ENCODE results near the gene ACTBL2. TPM values are rescaled to one million over a fixed set of nuclear protein-coding genes. Genes with fewer than 3 reads are reported as not detected.
"Not testable (repeated sequence)": the region's sequence is repeated elsewhere in the genome, so short reads cannot be mapped to it uniquely, and the experiment has no call there.

Gene ACTBL2
- total RNA-seq, 1 donor from 2014 or later: not detected

- Histone ChIP-seq H3K27me3 (no peaks in the 10 kb centered on the region), H3K9me3 (no peaks in the 10 kb centered on the region), H3K4me3 (no peak overlapping the region), H3K36me3 (no peaks in the 10 kb centered on the region), H3K27ac (no peak overlapping the region), H3K4me1 (no peaks in the 10 kb centered on the region)
- no peak for DNase-seq (ENCODE audit: extremely low spot score in 2 of 2)
- intact Hi-C loops (cut with DNase I): no loop called here
- TF ChIP-seq POLR2AphosphoS5 (IDR thresholded peaks at IDR 0.05; ENCODE audit: insufficient read depth in 1 of 2, low read depth in 1 of 2): no peak
These were observed 6.0 kb downstream of the ACTBL2 start for GRCh38 chr5:57476601-57477056.

GRCh38 chr5:57470339-57470738, 12.3 kb downstream of the ACTBL2 start:
- no peaks in the 10 kb centered on the region for H3K27me3 ChIP-seq
- intact Hi-C loops (cut with DNase I): no loop called here
- H3K36me3 ChIP-seq: no peaks in the 10 kb centered on the region
- H3K4me3 ChIP-seq: no peak overlapping the region
- DNase-seq (ENCODE audit: extremely low spot score in 2 of 2): no peak
- TF ChIP-seq, protein P1, sequence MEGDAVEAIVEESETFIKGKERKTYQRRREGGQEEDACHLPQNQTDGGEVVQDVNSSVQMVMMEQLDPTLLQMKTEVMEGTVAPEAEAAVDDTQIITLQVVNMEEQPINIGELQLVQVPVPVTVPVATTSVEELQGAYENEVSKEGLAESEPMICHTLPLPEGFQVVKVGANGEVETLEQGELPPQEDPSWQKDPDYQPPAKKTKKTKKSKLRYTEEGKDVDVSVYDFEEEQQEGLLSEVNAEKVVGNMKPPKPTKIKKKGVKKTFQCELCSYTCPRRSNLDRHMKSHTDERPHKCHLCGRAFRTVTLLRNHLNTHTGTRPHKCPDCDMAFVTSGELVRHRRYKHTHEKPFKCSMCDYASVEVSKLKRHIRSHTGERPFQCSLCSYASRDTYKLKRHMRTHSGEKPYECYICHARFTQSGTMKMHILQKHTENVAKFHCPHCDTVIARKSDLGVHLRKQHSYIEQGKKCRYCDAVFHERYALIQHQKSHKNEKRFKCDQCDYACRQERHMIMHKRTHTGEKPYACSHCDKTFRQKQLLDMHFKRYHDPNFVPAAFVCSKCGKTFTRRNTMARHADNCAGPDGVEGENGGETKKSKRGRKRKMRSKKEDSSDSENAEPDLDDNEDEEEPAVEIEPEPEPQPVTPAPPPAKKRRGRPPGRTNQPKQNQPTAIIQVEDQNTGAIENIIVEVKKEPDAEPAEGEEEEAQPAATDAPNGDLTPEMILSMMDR (IDR thresholded peaks at IDR 0.05): no peak
- no peak for TF ChIP-seq POLR2AphosphoS5 (IDR thresholded peaks at IDR 0.05; ENCODE audit: insufficient read depth in 1 of 2, low read depth in 1 of 2)
- TF ChIP-seq POLR2A (IDR thresholded peaks at IDR 0.05): no peak
- H3K4me1 ChIP-seq: no peaks in the 10 kb centered on the region
- H3K27ac ChIP-seq: no peak overlapping the region
- H3K9me3 ChIP-seq: no peaks in the 10 kb centered on the region

DNA sequence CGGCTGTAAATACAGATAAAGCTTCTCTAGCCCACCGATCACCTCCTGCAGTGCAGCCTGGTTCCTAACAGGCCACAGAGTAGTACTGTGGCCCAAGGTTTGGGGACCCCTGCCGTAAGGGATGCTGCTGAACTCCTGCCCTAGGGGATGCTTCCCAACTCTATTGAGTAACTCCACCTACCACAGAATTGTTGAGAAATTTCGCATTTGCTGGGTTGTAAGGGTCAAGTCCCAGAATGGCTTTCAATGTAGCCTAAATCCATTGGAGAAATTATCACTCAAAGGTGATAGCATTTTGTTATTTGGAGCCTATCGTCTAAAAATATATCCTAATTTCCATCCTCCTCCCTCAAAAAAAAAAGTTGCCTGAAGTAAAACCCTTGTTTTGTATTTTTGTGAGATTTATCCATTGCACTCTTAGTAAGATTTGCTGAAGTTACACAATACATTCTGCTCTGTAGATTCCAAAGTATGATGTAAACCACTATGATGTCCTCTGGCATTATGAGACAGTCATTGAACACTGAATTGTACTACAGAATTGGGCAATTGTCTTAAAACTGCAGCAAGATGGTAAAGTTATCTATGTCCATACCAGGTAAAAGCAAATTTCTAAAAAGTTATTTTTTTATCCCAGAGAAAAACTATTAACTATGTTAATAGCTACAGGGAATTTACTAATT, 14.0 kb downstream of the ACTBL2 start:
- TF ChIP-seq POLR2AphosphoS5 (IDR thresholded peaks at IDR 0.05; ENCODE audit: insufficient read depth in 1 of 2, low read depth in 1 of 2) (no peak), POLR2A (IDR thresholded peaks at IDR 0.05) (no peak)
- TF ChIP-seq, protein P1 (IDR thresholded peaks at IDR 0.05): no peak
- H3K9me3 ChIP-seq: no peaks in the 10 kb centered on the region
- no peaks in the 10 kb centered on the region for H3K36me3 ChIP-seq
- H3K27ac ChIP-seq: no peak overlapping the region
- H3K4me3 ChIP-seq: no peak overlapping the region
- no peaks in the 10 kb centered on the region for H3K4me1 ChIP-seq
- H3K27me3 ChIP-seq: no peaks in the 10 kb centered on the region
- no peak for DNase-seq (ENCODE audit: extremely low spot score in 2 of 2)
- intact Hi-C loops (cut with DNase I): no loop called here

- no peaks in the 10 kb centered on the region for H3K27me3 ChIP-seq
- H3K27ac ChIP-seq: no peak overlapping the region
- H3K36me3 ChIP-seq: no peaks in the 10 kb centered on the region
- no peaks in the 10 kb centered on the region for H3K4me1 ChIP-seq
- H3K4me3 ChIP-seq: no peak overlapping the region
- intact Hi-C loops (cut with DNase I): no loop called here
- DNase-seq (ENCODE audit: extremely low spot score in 2 of 2): no peak
- TF ChIP-seq, protein P1 (IDR thresholded peaks at IDR 0.05): no peak
- TF ChIP-seq POLR2A (IDR thresholded peaks at IDR 0.05) (no peak), POLR2AphosphoS5 (IDR thresholded peaks at IDR 0.05; ENCODE audit: insufficient read depth in 1 of 2, low read depth in 1 of 2) (no peak)
- H3K9me3 ChIP-seq: no peaks in the 10 kb centered on the region
These were observed 16.1 kb downstream of the ACTBL2 start for GRCh38 chr5:57466544-57466943.

- H3K4me1 ChIP-seq; H3K27ac ChIP-seq; H3K4me3 ChIP-seq; H3K9me3 ChIP-seq; H3K36me3 ChIP-seq; intact Hi-C loops (cut with DNase I); H3K27me3 ChIP-seq; DNase-seq (ENCODE audit: extremely low spot score in 2 of 2): not testable (repeated sequence)
These were observed 22.6 kb downstream of the ACTBL2 start for GRCh38 chr5:57460056-57460455.

GRCh38 chr5:57458443-57458842, 24.2 kb downstream of the ACTBL2 start:
- Histone ChIP-seq H3K27ac (no peak overlapping the region), H3K4me1 (no peaks in the 10 kb centered on the region), H3K36me3 (no peaks in the 10 kb centered on the region), H3K9me3 (no peaks in the 10 kb centered on the region), H3K4me3 (no peak overlapping the region), H3K27me3 (no peaks in the 10 kb centered on the region)
- intact Hi-C loops (cut with DNase I): no loop called here
- no peak for DNase-seq (ENCODE audit: extremely low spot score in 2 of 2)
- TF ChIP-seq, protein P1 (IDR thresholded peaks at IDR 0.05): no peak
- TF ChIP-seq POLR2AphosphoS5 (IDR thresholded peaks at IDR 0.05; ENCODE audit: insufficient read depth in 1 of 2, low read depth in 1 of 2) (no peak), POLR2A (IDR thresholded peaks at IDR 0.05) (no peak)

Data from vagina (tissue), 2 donors.